Smooth muscle cell of the pulmonary artery (primary cell): ENCODE data around the gene RFWD3. TPM values are rescaled to one million over a fixed set of nuclear protein-coding genes. Genes with fewer than 3 reads are reported as not detected.

Source experiments
- total RNA-seq: library from RNA; depleted of rRNA; stranded (reverse); fragments of >200 nt; gene quantifications from 2 replicates; pipeline ENCODE4 v1.2.3, GENCODE V29; 2014

The RFWD3 gene
- total RNA-seq = 14.1 and 15.5 TPM in 2 replicates

GRCh38 chr16:74666425-74667254 is at the start of gene RFWD3:
Gene RFWD3, minus strand, starts transcription at chr16:74666877. Its CDS starts 5,428 bp downstream, at chr16:74661449.

GRCh38 chr16:74700438-74701225 is 34.0 kb upstream of the RFWD3 start, which contains the start of gene MLKL:
Gene MLKL, minus strand, starts transcription at chr16:74700862. Its CDS starts 5,105 bp downstream, at chr16:74695757.

GRCh38 chr16:74606521-74607309 is 60.0 kb downstream of the RFWD3 start, which contains the start of gene GLG1:
Gene GLG1, minus strand, starts transcription at chr16:74607114. Its CDS starts 20 bp downstream, at chr16:74607094.

Other genes starting within 250 kb of the RFWD3 start
- gene CLEC18B, start 245.4 kb downstream of the RFWD3 start, total RNA-seq = 0.59 and 1.6 TPM in 2 replicates
- gene GLG1, start 59.8 kb downstream of the RFWD3 start, total RNA-seq = 356 and 369 TPM in 2 replicates
- gene MLKL, start 34.0 kb upstream of the RFWD3 start, total RNA-seq = 9.8 and 14.6 TPM in 2 replicates
- gene FA2H, start 107.9 kb upstream of the RFWD3 start, total RNA-seq = not detected in 2 replicates